ENCODE data around the gene GTF3C5. TPM values are rescaled to one million over a fixed set of nuclear protein-coding genes. Genes with fewer than 3 reads are reported as not detected.
A peak's percentile ranks its signal among the peaks of the same experiment; 100 is the strongest.

The GTF3C5 gene
- total and polyA plus RNA-seq, 2 donors (not counting 1 experiment from before 2014, with no cell fraction given): 32.2 to 32.4 TPM

GRCh38 chr9:133050142-133050541 lies 19.3 kb downstream of the GTF3C5 start:
- peak; percentile 38 to 48 for DNase-seq (ENCODE audit: low read depth in 2 of 2)
- H3K27ac ChIP-seq (ENCODE audit: insufficient read depth, low read length): no peak overlapping the region
- no peaks in the 10 kb centered on the region for H3K9me3 ChIP-seq (ENCODE audit: control insufficient read depth, insufficient read depth, low read depth, low read length)
- H3K36me3 ChIP-seq (ENCODE audit: control insufficient read depth, insufficient read depth, low read length): peaks cover 29% of the 10 kb centered on the region
- no peak overlapping the region for H3K4me2 ChIP-seq (ENCODE audit: extremely low read depth, insufficient read depth, low read length)
- no peak overlapping the region for H3K9ac ChIP-seq (ENCODE audit: insufficient read depth, low read length)
- no peaks in the 10 kb centered on the region for H3K4me1 ChIP-seq (ENCODE audit: control insufficient read depth, extremely low read depth, insufficient read depth, low read length)
- H3K79me2 ChIP-seq (ENCODE audit: control insufficient read depth, insufficient read depth, low read length): no peaks in the 10 kb centered on the region
- no peak overlapping the region for H2AFZ ChIP-seq (ENCODE audit: low read length)
- no peaks in the 10 kb centered on the region for H4K20me1 ChIP-seq (ENCODE audit: control insufficient read depth, extremely low read depth, insufficient read depth, low read length)
- H3K27me3 ChIP-seq (ENCODE audit: control insufficient read depth, insufficient read depth, low read length): no peaks in the 10 kb centered on the region
- H3K4me3 ChIP-seq (replicated peaks in 1 of 4; ENCODE audit: control extremely low read depth in 1 of 4, insufficient read depth in 1 of 4, low read depth in 3 of 4, low read length in 4 of 4): no peak overlapping the region
- TF ChIP-seq CTCF (conservative IDR thresholded peaks at IDR 0.05 in 1 of 2, IDR thresholded peaks at IDR 0.05 in 1 of 2; ENCODE audit: low read depth in 1 of 2, low read length in 2 of 2): no peak
- no peak for TF ChIP-seq EZH2 (IDR thresholded peaks at IDR 0.05; ENCODE audit: low read length, missing control alignments)

- no peaks in the 10 kb centered on the region for H3K4me1 ChIP-seq (ENCODE audit: control insufficient read depth, extremely low read depth, insufficient read depth, low read length)
- H3K27me3 ChIP-seq (ENCODE audit: control insufficient read depth, insufficient read depth, low read length): no peaks in the 10 kb centered on the region
- no peak for DNase-seq (ENCODE audit: low read depth in 2 of 2)
- H4K20me1 ChIP-seq (ENCODE audit: control insufficient read depth, extremely low read depth, insufficient read depth, low read length): no peaks in the 10 kb centered on the region
- no peak overlapping the region for H3K4me2 ChIP-seq (ENCODE audit: extremely low read depth, insufficient read depth, low read length)
- H3K9ac ChIP-seq (ENCODE audit: insufficient read depth, low read length): no peak overlapping the region
- no peaks in the 10 kb centered on the region for H3K79me2 ChIP-seq (ENCODE audit: control insufficient read depth, insufficient read depth, low read length)
- peaks cover 27% of the 10 kb centered on the region for H3K36me3 ChIP-seq (ENCODE audit: control insufficient read depth, insufficient read depth, low read length)
- no peaks in the 10 kb centered on the region for H3K9me3 ChIP-seq (ENCODE audit: control insufficient read depth, insufficient read depth, low read depth, low read length)
- H3K27ac ChIP-seq (ENCODE audit: insufficient read depth, low read length): no peak overlapping the region
- H2AFZ ChIP-seq (ENCODE audit: low read length): no peak overlapping the region
- no peak for TF ChIP-seq EZH2 (IDR thresholded peaks at IDR 0.05; ENCODE audit: low read length, missing control alignments)
- TF ChIP-seq CTCF (conservative IDR thresholded peaks at IDR 0.05 in 1 of 2, IDR thresholded peaks at IDR 0.05 in 1 of 2; ENCODE audit: low read depth in 1 of 2, low read length in 2 of 2): no peak
- H3K4me3 ChIP-seq (replicated peaks in 1 of 4; ENCODE audit: control extremely low read depth in 1 of 4, insufficient read depth in 1 of 4, low read depth in 3 of 4, low read length in 4 of 4): no peak overlapping the region
Measured at GRCh38 chr9:133050781-133051180, 20.0 kb downstream of the GTF3C5 start.

- no peaks in the 10 kb centered on the region for H3K27me3 ChIP-seq (ENCODE audit: control insufficient read depth, insufficient read depth, low read length)
- no peaks in the 10 kb centered on the region for H3K79me2 ChIP-seq (ENCODE audit: control insufficient read depth, insufficient read depth, low read length)
- H3K4me3 ChIP-seq (replicated peaks in 1 of 4; ENCODE audit: control extremely low read depth in 1 of 4, insufficient read depth in 1 of 4, low read depth in 3 of 4, low read length in 4 of 4): no peak overlapping the region
- TF ChIP-seq CTCF (conservative IDR thresholded peaks at IDR 0.05 in 1 of 2, IDR thresholded peaks at IDR 0.05 in 1 of 2; ENCODE audit: low read depth in 1 of 2, low read length in 2 of 2) (no peak), EZH2 (IDR thresholded peaks at IDR 0.05; ENCODE audit: low read length, missing control alignments) (no peak)
- H4K20me1 ChIP-seq (ENCODE audit: control insufficient read depth, extremely low read depth, insufficient read depth, low read length): no peaks in the 10 kb centered on the region
- no peaks in the 10 kb centered on the region for H3K4me1 ChIP-seq (ENCODE audit: control insufficient read depth, extremely low read depth, insufficient read depth, low read length)
- no peaks in the 10 kb centered on the region for H3K9me3 ChIP-seq (ENCODE audit: control insufficient read depth, insufficient read depth, low read depth, low read length)
- H3K27ac ChIP-seq (ENCODE audit: insufficient read depth, low read length): no peak overlapping the region
- H3K4me2 ChIP-seq (ENCODE audit: extremely low read depth, insufficient read depth, low read length): no peak overlapping the region
- peaks cover 29% of the 10 kb centered on the region for H3K36me3 ChIP-seq (ENCODE audit: control insufficient read depth, insufficient read depth, low read length)
- DNase-seq (ENCODE audit: low read depth in 2 of 2): no peak
- H2AFZ ChIP-seq (ENCODE audit: low read length): no peak overlapping the region
- no peak overlapping the region for H3K9ac ChIP-seq (ENCODE audit: insufficient read depth, low read length)
Measured at GRCh38 chr9:133051281-133051900, 20.6 kb downstream of the GTF3C5 start.
